Measurements from ENCODE around the gene PCNX4. TPM values are rescaled to one million over a fixed set of nuclear protein-coding genes. Genes with fewer than 3 reads are reported as not detected.
"Not testable (repeated sequence)": the region's sequence is repeated elsewhere in the genome, so short reads cannot be mapped to it uniquely, and the experiment has no call there.

PCNX4 gene
- 54.8 and 55.1 TPM in 2 replicates for total RNA-seq (2014; rRNA removed; shearing (Covaris generic))
- 31.7 and 51.4 TPM in 2 replicates for polyA plus RNA-seq (2015; cell fraction: cytosol; rRNA removed)
- polyA plus RNA-seq (2015; cell fraction: nucleus; rRNA removed), result 95.5 and 128 TPM in 2 replicates

GRCh38 chr14:60091550-60092525 lies at the start of gene PCNX4:
Gene PCNX4, plus strand, starts transcription at chr14:60091923. Its CDS starts 15,716 bp downstream, at chr14:60107639.
- in situ Hi-C loops (cut with HindIII; ENCODE audit: low pct_unique_long_range_greater_than_20kb, low sequenced_read_pairs), result no loop called here
- DNase-seq (ENCODE audit: low read depth, low spot score), result peak; percentile 98

- in situ Hi-C loops (cut with HindIII; ENCODE audit: low pct_unique_long_range_greater_than_20kb, low sequenced_read_pairs); DNase-seq (ENCODE audit: low read depth, low spot score): not testable (repeated sequence)
These were observed 43.7 kb upstream of the PCNX4 start for GRCh38 chr14:60047976-60048375.

- no peak for DNase-seq (ENCODE audit: low read depth, low spot score)
These were observed 40.0 kb upstream of the PCNX4 start for GRCh38 chr14:60051721-60052221.

GRCh38 chr14:60058087-60058486 lies 33.6 kb upstream of the PCNX4 start:
- DNase-seq (ENCODE audit: low read depth, low spot score), result no peak
- in situ Hi-C loops (cut with HindIII; ENCODE audit: low pct_unique_long_range_greater_than_20kb, low sequenced_read_pairs), result no loop called here

More at GRCh38 chr14:60051721-60052221, 40.0 kb upstream of the PCNX4 start:
- in situ Hi-C loops (cut with HindIII; ENCODE audit: low pct_unique_long_range_greater_than_20kb, low sequenced_read_pairs), result no loop called here

- in situ Hi-C loops (cut with HindIII; ENCODE audit: low pct_unique_long_range_greater_than_20kb, low sequenced_read_pairs), result no loop called here
- no peak for DNase-seq (ENCODE audit: low read depth, low spot score)
These were observed 30.4 kb upstream of the PCNX4 start for GRCh38 chr14:60061371-60061770.

GRCh38 chr14:60064491-60065072 lies 27.1 kb upstream of the PCNX4 start:
- in situ Hi-C loops (cut with HindIII; ENCODE audit: low pct_unique_long_range_greater_than_20kb, low sequenced_read_pairs), result no loop called here
- DNase-seq (ENCODE audit: low read depth, low spot score), result peak; percentile 54

- no peak for DNase-seq (ENCODE audit: low read depth, low spot score)
- in situ Hi-C loops (cut with HindIII; ENCODE audit: low pct_unique_long_range_greater_than_20kb, low sequenced_read_pairs), result no loop called here
These were observed 23.8 kb upstream of the PCNX4 start for GRCh38 chr14:60067882-60068281.

GRCh38 chr14:60079723-60080122 lies 12.0 kb upstream of the PCNX4 start:
- peak; percentile 21 for DNase-seq (ENCODE audit: low read depth, low spot score)
- in situ Hi-C loops (cut with HindIII; ENCODE audit: low pct_unique_long_range_greater_than_20kb, low sequenced_read_pairs), result no loop called here

GRCh38 chr14:60085085-60085484 lies 6.6 kb upstream of the PCNX4 start:
- in situ Hi-C loops (cut with HindIII; ENCODE audit: low pct_unique_long_range_greater_than_20kb, low sequenced_read_pairs), result no loop called here

GRCh38 chr14:60085693-60086092 lies 6.0 kb upstream of the PCNX4 start:
- in situ Hi-C loops (cut with HindIII; ENCODE audit: low pct_unique_long_range_greater_than_20kb, low sequenced_read_pairs), result no loop called here

More at GRCh38 chr14:60085085-60085484, 6.6 kb upstream of the PCNX4 start:
- no peak for DNase-seq (ENCODE audit: low read depth, low spot score)

GRCh38 chr14:60087668-60088067 lies 4.1 kb upstream of the PCNX4 start:
- in situ Hi-C loops (cut with HindIII; ENCODE audit: low pct_unique_long_range_greater_than_20kb, low sequenced_read_pairs), result no loop called here
- no peak for DNase-seq (ENCODE audit: low read depth, low spot score)

More at GRCh38 chr14:60085693-60086092, 6.0 kb upstream of the PCNX4 start:
- no peak for DNase-seq (ENCODE audit: low read depth, low spot score)

GRCh38 chr14:60089221-60089620 lies 2.5 kb upstream of the PCNX4 start:
- in situ Hi-C loops (cut with HindIII; ENCODE audit: low pct_unique_long_range_greater_than_20kb, low sequenced_read_pairs), result no loop called here
- DNase-seq (ENCODE audit: low read depth, low spot score), result no peak

- in situ Hi-C loops (cut with HindIII; ENCODE audit: low pct_unique_long_range_greater_than_20kb, low sequenced_read_pairs), result no loop called here
- peak; percentile 79 for DNase-seq (ENCODE audit: low read depth, low spot score)
These were observed 731 bp upstream of the PCNX4 start for GRCh38 chr14:60090864-60091519.

- DNase-seq (ENCODE audit: low read depth, low spot score), result peak; percentile 32
- in situ Hi-C loops (cut with HindIII; ENCODE audit: low pct_unique_long_range_greater_than_20kb, low sequenced_read_pairs), result no loop called here
These were observed 800 bp downstream of the PCNX4 start for GRCh38 chr14:60092526-60092920.

- DNase-seq (ENCODE audit: low read depth, low spot score), result no peak
- in situ Hi-C loops (cut with HindIII; ENCODE audit: low pct_unique_long_range_greater_than_20kb, low sequenced_read_pairs), result no loop called here
These were observed 1.4 kb downstream of the PCNX4 start for GRCh38 chr14:60093080-60093479.

GRCh38 chr14:60093606-60094005 lies 1.9 kb downstream of the PCNX4 start:
- in situ Hi-C loops (cut with HindIII; ENCODE audit: low pct_unique_long_range_greater_than_20kb, low sequenced_read_pairs), result no loop called here
- DNase-seq (ENCODE audit: low read depth, low spot score), result no peak

GRCh38 chr14:60094306-60094897 lies 2.7 kb downstream of the PCNX4 start:
- DNase-seq (ENCODE audit: low read depth, low spot score), result peak; percentile 65
- in situ Hi-C loops (cut with HindIII; ENCODE audit: low pct_unique_long_range_greater_than_20kb, low sequenced_read_pairs), result no loop called here
